Breast epithelium (tissue), 4 donors: Measurements from ENCODE around the gene CALHM3. TPM values are rescaled to one million over a fixed set of nuclear protein-coding genes. Genes with fewer than 3 reads are reported as not detected.

Experiments used
- DNase-seq, 2 donors: peaks; one replicate each; pipeline ENCODE4 v3.0.0-alpha.2; 2019; ENCODE audit warnings: low spot score in 2 of 2
- H3K27ac ChIP-seq, 2 donors: fragments of 200-600 bp; sonication (generic) in 1 of 2; one replicate each; pipeline ENCODE4 v1.5.1; 2016 to 2019; ENCODE audit warnings: mild to moderate bottlenecking in 1 of 2
- H3K27me3 ChIP-seq, 2 donors: fragments of 200-600 bp; sonication (generic) in 1 of 2; one replicate each; pipeline versions ENCODE4 v1.5.1 to v1.6.0; 2017 to 2019; ENCODE audit warnings: control low read depth in 1 of 2, mild to moderate bottlenecking in 1 of 2
- H3K36me3 ChIP-seq: fragments of 200-600 bp; one replicate; pipeline ENCODE4 v1.5.1; 2019
- H3K4me1 ChIP-seq, 2 donors: fragments of 200-600 bp; sonication (generic); one replicate each; pipeline ENCODE4 v1.5.1; 2016 to 2019; ENCODE audit warnings: control low read depth in 1 of 2
- H3K4me3 ChIP-seq, 3 donors: fragments of 200-600 bp; sonication (generic); 1 replicate in 2 of 3; 2 replicates in 1 of 3; pipeline ENCODE4 v1.5.1; 2016 to 2019; ENCODE audit warnings: mild to moderate bottlenecking in 3 of 3, moderate library complexity in 2 of 3
- H3K9me3 ChIP-seq, 2 donors: fragments of 200-600 bp; sonication (generic) in 1 of 2; one replicate each; pipeline ENCODE4 v1.5.1; 2016 to 2019; ENCODE audit warnings: control low read depth in 1 of 2
- CTCF ChIP-seq, 3 donors: fragments of 450-650 bp; IDR thresholded peaks; one replicate each; pipeline ENCODE4 v1.5.1; 2016 to 2017; ENCODE audit warnings: antibody characterized with exemption in 3 of 3, mild to moderate bottlenecking in 3 of 3, moderate library complexity in 3 of 3
- POLR2A ChIP-seq: fragments of 450-650 bp; IDR thresholded peaks from one replicate; pipeline ENCODE4 v1.6.1; 2016; ENCODE audit warnings: antibody characterized with exemption, mild to moderate bottlenecking, moderate library complexity
- POLR2AphosphoS5 ChIP-seq, 3 donors: sonication (generic); formaldehyde crosslinking; IDR thresholded peaks; one replicate each; pipeline ENCODE4 v1.6.1; 2017; ENCODE audit warnings: antibody characterized with exemption in 3 of 3
- intact Hi-C: fragments of 100-400 bp; cut with DNase I; formaldehyde crosslinking; loops from one replicate; pipeline ENCODE4 v1.15.1; 2023; ENCODE audit warnings: low total_unique reads
- total RNA-seq, 3 donors: library from RNA; depleted of rRNA; stranded (reverse); fragments of >200 nt; gene quantifications; one replicate each; pipeline ENCODE4 v1.1.0, GENCODE V29; 2016

CALHM3 gene
- total RNA-seq, 3 donors from 2014 or later = not detected

- TF ChIP-seq POLR2AphosphoS5 (IDR thresholded peaks at IDR 0.05) (no peak), CTCF (IDR thresholded peaks at IDR 0.05) (no peak), POLR2A (no peak)
- H3K4me3 ChIP-seq = no peak overlapping the region
- no peaks in the 10 kb centered on the region for H3K4me1 ChIP-seq
- intact Hi-C loops = no loop called here
- DNase-seq = no peak
- H3K27me3 ChIP-seq = no peaks in the 10 kb centered on the region
- H3K27ac ChIP-seq = no peak overlapping the region
- H3K9me3 ChIP-seq = no peaks in the 10 kb centered on the region
- no peaks in the 10 kb centered on the region for H3K36me3 ChIP-seq
Measured at GRCh38 chr10:103512591-103513379, 33.7 kb upstream of the CALHM3 start.

DNA sequence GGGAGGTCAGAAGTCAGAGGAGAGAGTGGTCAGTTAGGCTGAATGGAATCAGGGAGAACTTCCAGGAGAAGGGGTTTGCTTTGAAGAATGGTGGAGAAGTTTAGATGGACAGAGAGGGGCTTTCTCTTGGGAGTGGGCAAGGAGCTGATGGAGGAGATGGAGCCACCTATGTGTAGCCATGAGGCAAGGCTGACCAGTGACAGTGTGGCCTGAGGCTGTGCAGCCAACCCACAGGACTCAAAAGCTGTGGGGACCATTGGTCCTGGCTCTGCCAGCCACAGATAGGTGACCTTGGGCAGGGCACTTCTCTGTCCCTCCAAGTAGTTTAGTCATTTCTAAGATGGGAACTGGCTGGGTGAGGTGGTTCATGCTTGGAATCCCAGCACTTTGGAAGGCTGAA, 33.1 kb upstream of the CALHM3 start:
- intact Hi-C loops = no loop called here
- no peak for TF ChIP-seq POLR2AphosphoS5 (IDR thresholded peaks at IDR 0.05)
- no peak for TF ChIP-seq POLR2A
- TF ChIP-seq CTCF (IDR thresholded peaks at IDR 0.05) = no peak
- H3K27me3 ChIP-seq = no peaks in the 10 kb centered on the region
- H3K4me3 ChIP-seq = no peak overlapping the region
- no peaks in the 10 kb centered on the region for H3K4me1 ChIP-seq
- H3K27ac ChIP-seq = no peak overlapping the region
- no peaks in the 10 kb centered on the region for H3K9me3 ChIP-seq
- no peaks in the 10 kb centered on the region for H3K36me3 ChIP-seq
- no peak for DNase-seq

- no peak for TF ChIP-seq POLR2A
- no peak for TF ChIP-seq CTCF (IDR thresholded peaks at IDR 0.05)
- TF ChIP-seq POLR2AphosphoS5 (IDR thresholded peaks at IDR 0.05) = no peak
- Histone ChIP-seq H3K27ac (no peak overlapping the region), H3K4me1 (no peaks in the 10 kb centered on the region), H3K36me3 (no peaks in the 10 kb centered on the region), H3K27me3 (no peaks in the 10 kb centered on the region), H3K9me3 (no peaks in the 10 kb centered on the region), H3K4me3 (no peak overlapping the region)
- DNase-seq = no peak
- intact Hi-C loops = no loop called here
Measured at GRCh38 chr10:103510791-103511752, 32.0 kb upstream of the CALHM3 start.

DNA sequence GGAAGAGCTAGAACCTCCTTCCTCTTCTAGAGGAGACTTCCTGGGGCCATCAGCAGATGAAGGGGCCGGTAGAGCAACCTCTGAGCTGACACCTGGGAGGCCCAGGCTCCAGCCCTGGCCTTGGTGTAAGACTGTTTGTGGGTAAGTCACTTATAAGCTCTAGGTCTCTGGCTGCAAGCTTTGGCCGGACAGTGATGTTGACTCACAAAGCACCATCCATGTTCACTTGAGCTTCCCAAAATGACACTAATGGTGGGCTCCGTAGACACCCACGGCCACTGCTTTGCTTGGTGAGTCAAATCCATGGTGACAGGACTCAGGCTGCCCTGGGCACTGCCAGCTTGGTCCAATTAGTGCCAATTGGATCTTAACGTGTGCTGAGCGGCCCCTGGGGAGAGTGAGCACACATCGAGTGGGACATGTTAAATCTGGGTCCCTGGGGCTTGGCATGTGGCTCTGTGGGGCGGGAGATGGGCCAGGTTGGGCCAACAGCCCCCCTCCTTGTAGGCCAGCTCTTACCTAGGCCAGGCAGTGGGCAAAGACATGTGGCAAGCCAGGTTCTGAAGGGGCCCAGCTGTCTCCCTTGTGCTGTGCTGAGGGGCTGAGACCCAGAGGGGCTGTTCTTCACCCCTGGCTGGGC, 31.1 kb upstream of the CALHM3 start:
- Histone ChIP-seq H3K4me3 (no peak overlapping the region), H3K36me3 (no peaks in the 10 kb centered on the region), H3K4me1 (no peaks in the 10 kb centered on the region), H3K27me3 (no peaks in the 10 kb centered on the region), H3K9me3 (no peaks in the 10 kb centered on the region), H3K27ac (no peak overlapping the region)
- intact Hi-C loops = no loop called here
- TF ChIP-seq POLR2A (no peak), CTCF (IDR thresholded peaks at IDR 0.05) (no peak), POLR2AphosphoS5 (IDR thresholded peaks at IDR 0.05) (no peak)
- no peak for DNase-seq
